HG03280 (cell line): ENCODE measurements around the gene KLB.
A peak's percentile ranks its signal among the peaks of the same experiment; 100 is the strongest.
"Not testable (repeated sequence)": the region's sequence is repeated elsewhere in the genome, so short reads cannot be mapped to it uniquely, and the experiment has no call there.

Experiments
- ATAC-seq: cut with Tn5 transposase; IDR thresholded peaks from one replicate; pipeline ENCODE4 v1.9.1; 2021; ENCODE audit warnings: mild to moderate bottlenecking, moderate library complexity; ENCODE audit not compliant: unreplicated experiment

KLB gene

DNA sequence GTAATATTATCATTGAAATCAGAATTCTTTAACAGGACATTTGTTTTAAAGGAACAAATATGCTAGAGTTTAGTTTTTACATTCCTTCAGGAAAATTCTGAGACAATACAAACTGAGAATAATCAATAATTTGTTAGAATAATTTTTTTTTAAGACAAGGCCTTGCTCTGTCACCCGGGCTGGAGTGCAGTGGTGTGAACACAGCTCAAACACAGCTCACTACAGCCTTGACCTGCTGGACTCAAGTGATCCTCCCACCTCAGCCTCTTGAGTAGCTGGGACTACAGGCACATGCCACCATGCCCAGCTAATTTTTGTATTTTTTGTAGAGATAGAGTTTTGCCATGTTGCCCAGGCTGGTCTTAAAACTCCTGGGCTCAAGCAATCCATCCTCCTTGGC is 18.6 kb downstream of the KLB start:
- not testable (repeated sequence) for ATAC-seq

DNA sequence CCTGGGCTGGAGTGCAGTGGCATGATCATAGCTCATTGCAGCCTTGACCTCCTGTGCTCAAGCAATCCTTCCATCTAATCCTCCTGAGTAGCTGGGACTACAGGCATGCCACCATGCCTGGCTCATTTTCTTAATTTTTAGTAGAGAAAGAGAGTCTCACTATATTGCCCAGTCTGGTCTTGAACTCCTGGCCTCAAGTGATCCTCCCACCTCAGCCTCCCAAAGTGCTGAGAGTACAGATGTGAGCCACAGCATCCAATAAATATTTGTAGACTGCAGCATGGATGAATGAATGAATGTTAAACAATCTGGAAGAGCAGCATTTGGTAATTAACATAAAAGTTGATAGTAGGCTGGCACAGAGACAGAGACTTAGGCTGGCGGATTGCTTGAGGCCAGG is 20.0 kb downstream of the KLB start:
- ATAC-seq, result no peak

DNA sequence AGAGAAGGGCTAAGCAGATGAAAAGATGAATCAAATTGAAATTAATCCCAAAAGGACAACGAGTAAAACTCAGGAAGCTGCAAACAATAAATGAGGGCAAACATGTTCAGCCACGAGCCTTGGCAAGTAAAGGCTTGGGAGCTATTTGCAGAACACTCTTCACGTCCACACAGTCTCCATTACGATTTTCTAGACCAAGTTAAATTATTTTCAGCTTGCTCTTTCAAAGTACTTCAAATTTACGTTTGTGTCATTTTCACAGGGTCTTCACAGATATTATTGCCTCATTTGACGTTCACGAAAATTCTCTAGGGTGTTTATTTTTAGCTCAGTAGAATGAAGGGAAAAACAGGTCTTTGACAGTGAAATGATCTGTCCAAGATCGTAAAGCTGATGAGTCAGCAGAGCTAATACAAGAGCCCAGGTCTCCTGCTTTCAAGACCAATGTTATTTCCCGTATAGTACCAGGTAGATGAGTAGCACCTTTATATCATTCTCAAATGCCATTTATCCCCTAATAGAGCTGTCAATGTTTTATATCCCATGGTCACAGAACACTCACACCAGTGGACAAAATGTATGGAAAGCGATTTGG is 20.9 kb downstream of the KLB start:
- ATAC-seq, result no peak

DNA sequence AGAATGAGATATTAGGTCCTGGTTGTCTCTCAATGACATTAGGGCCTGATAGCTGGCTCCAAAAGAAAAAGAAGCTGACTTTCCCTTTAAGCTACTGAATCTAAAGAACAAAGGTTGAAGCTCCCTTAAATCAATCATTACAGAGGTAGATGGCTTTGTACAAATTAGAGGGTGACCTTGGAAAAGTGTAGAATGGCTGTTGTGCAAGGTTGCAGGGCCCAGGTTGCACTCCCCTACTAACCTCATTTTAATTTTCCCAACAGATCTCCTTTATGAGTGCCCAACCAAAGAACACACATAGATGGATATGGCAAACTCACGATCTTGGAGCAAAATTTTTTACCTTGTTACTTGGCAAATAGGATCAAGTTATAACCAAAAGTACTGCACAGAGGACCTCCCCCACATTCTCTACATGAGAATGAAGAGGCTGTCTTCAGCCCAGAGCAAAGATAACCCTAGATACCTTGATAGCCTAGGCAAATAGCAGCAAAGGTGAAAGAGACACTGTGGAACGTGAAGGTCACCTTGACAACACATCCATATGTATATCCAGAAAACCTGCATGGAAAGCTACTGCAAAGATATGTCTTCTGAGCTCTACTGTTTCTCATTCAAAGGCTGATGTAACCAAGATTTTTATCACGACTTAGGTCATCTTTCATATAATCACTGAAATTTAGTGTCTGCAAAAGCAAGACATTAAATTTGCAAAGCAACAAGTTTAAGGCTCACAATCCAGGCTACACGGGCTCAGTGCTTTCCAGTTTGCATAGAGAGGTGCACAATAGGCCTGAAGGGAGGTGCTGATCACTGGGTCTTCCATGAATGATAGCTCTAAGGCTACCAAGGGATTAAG is 23.0 kb downstream of the KLB start:
- ATAC-seq, result no peak

DNA sequence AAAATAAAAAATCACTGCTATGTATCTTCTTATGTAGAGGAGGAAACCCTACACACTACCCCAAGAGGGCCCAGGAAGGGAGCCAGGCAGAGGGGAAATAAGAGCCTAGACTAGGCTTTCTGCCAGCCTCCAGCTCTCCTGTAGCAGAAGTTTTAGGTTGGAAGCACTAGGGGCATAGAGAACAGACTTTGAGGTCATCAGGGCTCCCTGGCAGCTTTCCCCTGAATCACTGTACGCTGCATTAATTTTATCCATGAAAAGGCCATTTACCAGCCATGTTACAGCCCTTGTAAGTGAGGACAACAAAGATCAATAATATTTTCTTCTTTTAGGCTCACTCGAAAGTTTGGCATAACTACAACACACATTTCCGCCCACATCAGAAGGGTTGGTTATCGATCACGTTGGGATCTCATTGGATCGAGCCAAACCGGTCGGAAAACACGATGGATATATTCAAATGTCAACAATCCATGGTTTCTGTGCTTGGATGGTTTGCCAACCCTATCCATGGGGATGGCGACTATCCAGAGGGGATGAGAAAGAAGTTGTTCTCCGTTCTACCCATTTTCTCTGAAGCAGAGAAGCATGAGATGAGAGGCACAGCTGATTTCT is 27.3 kb downstream of the KLB start:
- ATAC-seq, result no peak

DNA sequence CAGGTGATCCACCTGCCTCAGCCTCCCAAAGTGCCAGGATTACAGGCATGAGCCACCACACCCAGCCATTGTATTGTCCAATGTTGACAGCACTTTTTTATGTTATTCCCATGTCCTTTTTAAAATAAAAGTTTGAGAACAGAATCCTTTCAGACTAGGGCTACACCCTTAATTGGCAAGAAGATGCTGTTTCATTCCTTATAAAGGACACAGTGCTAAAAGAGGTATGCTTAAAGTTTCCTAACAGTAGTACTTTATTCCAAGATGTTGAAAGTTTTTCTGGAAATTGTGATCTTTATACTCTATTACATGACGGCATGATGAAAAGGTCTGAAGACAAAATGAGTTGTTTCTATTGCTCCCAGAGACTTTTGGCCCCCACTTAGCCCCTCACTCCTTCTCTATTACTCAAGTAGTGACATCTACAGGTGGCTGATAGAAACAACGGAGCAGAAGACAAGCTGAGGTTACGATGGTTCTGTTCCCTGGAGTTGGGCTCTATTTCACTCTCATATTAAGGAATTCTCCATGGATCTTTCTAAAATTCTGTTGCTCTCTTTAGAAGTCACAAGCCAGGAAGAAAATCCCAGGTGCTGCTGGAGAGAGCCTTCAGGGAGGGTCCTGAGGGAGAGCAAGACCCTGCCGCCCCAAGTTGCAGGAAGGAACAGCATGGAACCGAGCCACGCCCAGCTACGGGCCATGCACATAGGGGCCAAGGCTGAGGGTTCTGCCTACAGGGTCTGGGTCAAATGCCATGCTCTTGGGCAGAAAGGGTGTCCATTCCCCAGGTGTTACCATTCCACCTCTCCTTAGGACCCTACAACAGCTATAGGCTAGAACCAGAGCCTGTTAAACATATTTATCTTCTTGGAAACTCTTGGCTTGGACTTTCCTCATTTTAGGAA is 29.2 kb downstream of the KLB start:
- no peak for ATAC-seq

DNA sequence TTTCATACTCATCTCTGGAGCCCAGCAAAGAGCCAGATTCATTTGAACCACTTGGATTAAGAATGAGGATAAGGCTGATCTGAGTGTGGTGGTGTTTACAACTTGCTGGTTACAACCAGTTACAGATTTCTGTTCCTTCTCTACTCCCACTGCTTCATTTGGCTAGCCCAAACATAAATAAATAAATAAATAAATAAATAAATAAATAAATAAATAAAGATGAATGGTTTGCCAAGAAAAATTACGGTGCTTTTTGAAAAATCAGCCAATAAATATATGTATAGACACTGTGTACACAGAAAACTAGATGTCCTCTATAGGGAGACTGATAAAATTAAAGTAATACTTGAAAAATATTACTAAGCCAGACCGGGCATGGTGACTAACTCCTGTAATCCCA is 34.9 kb downstream of the KLB start:
- ATAC-seq, result no peak

DNA sequence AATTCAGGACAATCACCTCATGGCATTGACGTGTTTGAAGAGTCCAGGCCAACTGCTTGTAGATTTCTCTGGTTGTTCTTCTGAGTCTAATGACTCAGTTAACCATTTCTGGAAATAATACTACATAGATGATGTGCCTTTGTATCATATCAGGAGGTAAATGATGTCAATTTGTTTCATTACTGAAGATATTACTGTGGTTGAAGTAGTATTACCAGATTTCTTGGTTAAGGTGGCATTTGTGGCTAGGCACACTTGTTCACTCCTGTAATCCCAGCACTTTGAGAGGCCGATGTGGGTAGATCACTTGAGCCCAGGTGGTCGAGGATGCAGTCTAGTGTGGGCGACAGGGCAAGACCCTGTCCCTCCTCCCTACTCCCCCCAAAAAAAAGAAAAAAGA is 36.3 kb downstream of the KLB start:
- ATAC-seq, result no peak

DNA sequence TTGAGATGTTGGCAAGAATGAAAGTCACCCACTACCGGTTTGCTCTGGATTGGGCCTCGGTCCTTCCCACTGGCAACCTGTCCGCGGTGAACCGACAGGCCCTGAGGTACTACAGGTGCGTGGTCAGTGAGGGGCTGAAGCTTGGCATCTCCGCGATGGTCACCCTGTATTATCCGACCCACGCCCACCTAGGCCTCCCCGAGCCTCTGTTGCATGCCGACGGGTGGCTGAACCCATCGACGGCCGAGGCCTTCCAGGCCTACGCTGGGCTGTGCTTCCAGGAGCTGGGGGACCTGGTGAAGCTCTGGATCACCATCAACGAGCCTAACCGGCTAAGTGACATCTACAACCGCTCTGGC is 39.7 kb downstream of the KLB start:
- no peak for ATAC-seq

DNA sequence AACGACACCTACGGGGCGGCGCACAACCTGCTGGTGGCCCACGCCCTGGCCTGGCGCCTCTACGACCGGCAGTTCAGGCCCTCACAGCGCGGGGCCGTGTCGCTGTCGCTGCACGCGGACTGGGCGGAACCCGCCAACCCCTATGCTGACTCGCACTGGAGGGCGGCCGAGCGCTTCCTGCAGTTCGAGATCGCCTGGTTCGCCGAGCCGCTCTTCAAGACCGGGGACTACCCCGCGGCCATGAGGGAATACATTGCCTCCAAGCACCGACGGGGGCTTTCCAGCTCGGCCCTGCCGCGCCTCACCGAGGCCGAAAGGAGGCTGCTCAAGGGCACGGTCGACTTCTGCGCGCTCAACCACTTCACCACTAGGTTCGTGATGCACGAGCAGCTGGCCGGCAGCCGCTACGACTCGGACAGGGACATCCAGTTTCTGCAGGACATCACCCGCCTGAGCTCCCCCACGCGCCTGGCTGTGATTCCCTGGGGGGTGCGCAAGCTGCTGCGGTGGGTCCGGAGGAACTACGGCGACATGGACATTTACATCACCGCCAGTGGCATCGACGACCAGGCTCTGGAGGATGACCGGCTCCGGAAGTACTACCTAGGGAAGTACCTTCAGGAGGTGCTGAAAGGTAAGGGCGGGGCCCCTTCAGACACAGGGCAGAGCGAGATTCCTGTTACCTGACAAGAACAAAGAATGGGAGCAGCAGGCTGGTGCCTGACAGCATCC is 40.3 kb downstream of the KLB start:
- peak; percentile 78 for ATAC-seq

DNA sequence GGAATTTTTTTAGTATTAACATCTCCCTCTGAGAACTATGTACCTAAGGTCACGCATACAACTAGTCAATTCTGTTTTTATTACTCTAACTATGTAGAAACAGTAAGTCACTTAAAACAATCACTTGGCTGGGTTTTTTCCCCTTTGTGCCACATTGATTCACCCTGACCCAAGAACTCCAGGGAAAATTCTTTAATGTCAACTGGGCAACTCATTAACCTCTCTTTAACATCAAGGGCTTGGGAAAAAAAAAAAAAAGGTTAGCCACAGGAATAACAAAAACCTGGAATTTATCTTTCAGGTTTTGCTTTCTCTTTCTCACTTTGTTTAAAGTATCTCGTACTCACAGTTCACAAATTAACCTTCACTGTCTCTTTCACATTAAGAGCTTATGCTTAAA is 43.9 kb downstream of the KLB start:
- ATAC-seq, result no peak

DNA sequence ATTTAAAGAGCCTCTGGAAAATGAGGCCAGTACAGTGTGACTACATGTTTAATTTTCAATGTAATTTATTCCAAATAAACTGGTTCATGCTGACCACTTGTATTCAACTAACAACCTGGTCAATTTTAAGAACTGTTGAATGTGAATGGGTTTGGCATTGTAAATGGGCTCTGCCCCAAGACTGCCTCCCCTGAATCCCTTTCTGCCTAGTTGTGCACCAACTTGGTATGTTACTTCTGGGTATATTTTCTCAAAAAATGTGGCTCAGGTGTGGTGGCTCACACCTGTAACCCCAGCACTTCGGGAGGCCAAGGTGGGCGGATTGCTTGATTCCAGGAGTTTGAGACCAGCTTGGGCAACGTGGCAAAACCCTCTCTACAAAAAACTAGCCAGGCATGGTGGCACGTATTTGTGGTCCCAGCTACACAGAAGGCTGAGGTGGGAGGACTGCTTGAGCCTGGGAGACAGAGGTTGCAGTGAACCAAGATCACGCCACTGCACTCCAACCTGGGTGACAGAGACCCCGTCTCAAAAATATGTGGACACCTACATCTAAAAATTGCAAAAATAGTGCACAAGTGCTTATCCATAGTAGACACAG is 44.8 kb downstream of the KLB start:
- no peak for ATAC-seq

DNA sequence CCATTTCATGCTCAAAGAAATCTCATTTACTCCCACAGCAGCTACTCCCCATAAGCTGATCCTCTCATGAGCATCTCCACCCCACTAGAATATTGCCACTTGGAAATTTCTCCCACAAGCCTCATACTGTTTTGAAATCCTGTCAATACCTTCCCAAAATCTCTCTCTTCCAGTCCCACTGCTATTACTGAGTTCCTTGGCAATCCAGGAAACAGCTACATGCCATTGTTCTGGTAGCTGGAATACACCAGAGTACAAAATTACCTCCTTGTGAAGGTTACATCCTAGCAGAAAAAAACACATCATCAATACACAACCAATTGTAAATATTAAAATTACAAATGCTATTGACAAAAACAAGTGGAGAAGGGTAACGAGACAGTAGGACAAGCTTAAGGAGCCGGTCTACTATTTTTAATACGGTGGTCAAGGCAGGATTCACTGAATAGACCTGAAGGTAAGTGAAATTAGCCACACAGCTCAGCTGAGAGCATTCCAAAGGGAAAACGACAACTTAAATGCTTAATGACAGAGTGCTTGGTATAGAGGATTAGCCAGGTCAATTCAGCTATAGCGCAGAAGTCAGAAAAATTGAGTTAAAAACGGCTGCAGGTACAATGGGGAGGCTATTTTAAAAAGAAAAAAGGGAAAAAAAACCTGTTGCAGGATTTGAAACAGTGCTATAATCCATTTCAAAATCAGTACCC is 45.6 kb downstream of the KLB start:
- ATAC-seq, result no peak

DNA sequence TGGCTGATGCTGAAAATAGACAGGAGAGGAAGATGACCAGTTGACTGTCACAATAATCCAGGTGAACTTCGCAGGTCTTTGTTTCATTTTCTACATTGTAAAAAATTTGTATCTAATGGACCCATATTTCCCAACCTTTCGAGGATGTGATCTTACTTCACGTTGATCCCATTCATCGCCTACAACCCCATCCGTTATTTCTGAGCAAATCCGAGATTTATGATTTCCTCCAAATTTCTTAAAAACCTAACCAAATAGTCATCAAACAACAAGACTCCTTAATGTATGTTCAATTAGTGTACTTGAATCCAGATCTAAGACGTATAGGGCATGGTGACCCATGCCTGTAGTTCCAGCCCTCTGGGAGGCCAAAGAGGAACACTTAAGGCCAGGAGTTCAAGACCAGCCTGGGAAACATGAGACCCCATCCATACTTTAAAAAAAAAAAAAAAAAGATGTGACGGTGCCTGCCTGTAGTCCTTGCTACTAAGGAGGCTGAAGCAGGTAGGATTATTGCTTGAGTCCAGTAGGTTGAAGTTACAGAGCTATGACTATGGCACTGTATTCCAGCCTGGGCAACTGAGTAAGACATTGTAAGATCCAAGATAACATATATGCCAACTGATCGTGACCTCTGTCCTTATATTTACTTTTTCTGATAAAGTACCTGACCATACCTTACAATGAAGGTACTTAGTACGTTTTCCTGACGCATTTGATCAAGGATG is 46.3 kb downstream of the KLB start:
- no peak for ATAC-seq

DNA sequence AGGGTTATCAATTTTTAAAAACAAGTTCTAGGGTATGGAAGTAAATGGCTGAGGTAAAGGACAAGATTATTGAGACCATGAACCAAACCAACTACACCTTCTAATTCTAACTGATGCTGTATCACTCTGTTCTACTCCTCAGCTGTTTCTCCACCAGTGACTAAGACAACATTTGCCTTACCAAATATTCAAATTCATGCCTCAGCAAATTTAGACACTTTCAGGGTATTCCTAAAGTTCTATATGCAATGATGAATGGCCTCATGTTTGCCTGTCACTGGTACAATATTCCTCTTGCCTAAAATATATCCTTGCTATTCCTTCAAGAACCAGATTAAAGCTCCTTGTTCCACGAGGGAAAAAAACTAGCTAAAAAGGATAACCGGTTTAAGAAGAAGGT is 47.0 kb downstream of the KLB start:
- no peak for ATAC-seq

DNA sequence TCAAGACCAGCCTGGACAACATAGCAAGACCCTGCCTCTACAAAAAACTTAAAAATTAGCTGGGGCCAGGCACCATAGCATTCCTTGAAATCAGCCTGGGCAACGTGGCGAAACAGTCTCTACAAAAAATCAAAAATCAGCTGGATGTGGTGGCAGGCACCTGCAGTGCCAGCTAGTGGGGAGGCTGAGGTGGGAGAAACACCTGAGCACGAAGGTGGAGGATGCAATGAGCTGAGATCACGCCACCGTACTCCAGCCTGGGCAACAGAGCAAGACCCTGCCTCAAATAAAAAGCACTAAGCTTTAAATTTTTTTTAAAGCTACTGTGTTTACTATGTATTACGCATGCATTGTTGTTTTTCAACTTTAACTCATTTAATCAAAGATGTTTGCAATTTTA is 48.8 kb downstream of the KLB start:
- no peak for ATAC-seq

DNA sequence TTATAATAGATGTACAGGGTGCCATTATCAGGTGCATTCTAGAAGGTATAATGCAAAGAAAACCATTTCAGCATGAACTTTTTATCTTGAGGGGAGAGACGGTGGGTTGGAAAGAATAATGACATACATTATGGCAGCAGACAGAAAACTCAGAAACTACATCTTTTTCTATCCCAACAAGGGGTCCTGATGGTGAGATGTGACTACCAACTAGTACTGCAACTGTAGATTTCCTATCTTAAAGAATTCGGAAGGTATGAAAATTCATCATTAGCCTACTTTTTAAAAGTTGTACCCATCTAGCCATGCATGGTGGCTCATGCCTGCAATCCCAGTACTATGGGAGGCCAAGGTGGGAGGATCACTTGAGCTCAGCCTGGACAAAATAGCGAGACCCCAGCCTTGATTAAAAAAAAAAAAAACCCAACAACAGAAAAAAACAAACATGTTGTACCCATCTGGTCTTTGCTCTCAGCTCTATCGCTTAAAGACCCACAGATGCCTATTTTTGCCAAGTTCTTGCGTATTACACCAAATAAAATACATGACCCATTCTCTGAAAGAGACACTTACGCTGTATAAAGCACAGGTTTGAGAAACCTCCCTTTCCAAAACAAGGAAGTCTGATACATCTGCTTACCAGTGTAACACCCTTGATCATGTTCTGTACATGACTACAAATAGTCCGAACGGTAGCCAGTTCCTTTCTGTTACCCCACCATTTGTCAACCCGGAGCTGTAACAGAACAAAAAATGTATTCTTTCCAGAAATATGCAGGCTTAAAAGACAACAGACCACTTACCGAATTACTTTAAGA is 50.4 kb downstream of the KLB start:
- no peak for ATAC-seq

DNA sequence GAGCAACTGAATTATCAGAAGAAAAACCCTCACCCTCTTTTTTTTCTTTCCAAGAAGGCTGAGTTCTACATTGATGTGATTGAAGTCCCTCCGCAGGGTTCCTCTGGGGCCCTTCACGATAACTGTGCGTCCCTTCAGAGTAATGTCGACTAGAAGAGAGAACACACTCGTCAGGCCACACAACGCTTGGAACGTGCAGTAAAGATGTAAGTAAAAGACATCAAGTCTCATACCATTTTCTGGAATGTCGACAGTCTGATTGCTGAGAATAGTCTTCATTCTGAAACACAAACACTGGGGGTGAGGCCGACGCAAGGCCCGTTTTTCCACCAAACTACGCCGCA is 51.4 kb downstream of the KLB start:
- ATAC-seq, result not testable (repeated sequence)
